Measurements from ENCODE around the gene CTNNBL1.
"Not testable (repeated sequence)": the region's sequence is repeated elsewhere in the genome, so short reads cannot be mapped to it uniquely, and the experiment has no call there.

CTNNBL1 gene

DNA sequence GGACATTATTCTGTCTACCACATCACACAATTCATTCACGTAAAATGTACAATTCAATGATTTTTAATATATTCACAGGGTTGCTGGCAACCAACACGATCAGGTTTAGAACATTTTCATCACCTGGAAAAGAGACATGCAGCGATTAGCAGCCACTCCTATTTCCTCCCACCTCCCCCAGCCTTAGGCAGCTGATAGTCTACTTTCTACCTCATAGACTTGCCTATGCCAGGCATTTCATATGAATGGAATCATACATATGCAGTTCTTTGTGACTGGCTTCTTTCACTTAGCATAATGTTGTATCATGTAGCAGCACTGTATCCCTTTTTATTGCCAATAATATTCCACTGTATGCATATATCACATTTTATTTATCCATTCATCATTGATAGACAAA lies 31.5 kb upstream of the CTNNBL1 start:
- TF ChIP-seq MYC (IDR thresholded peaks at IDR 0.05; ENCODE audit: low read depth, low read length) (no peak), POLR2A (IDR thresholded peaks at IDR 0.05; ENCODE audit: extremely low read depth, insufficient read length) (no peak)
- TF ChIP-seq, protein P1, sequence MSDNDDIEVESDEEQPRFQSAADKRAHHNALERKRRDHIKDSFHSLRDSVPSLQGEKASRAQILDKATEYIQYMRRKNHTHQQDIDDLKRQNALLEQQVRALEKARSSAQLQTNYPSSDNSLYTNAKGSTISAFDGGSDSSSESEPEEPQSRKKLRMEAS (IDR thresholded peaks at IDR 0.05; ENCODE audit: low read depth, low read length), result no peak
- TF ChIP-seq, protein P2, sequence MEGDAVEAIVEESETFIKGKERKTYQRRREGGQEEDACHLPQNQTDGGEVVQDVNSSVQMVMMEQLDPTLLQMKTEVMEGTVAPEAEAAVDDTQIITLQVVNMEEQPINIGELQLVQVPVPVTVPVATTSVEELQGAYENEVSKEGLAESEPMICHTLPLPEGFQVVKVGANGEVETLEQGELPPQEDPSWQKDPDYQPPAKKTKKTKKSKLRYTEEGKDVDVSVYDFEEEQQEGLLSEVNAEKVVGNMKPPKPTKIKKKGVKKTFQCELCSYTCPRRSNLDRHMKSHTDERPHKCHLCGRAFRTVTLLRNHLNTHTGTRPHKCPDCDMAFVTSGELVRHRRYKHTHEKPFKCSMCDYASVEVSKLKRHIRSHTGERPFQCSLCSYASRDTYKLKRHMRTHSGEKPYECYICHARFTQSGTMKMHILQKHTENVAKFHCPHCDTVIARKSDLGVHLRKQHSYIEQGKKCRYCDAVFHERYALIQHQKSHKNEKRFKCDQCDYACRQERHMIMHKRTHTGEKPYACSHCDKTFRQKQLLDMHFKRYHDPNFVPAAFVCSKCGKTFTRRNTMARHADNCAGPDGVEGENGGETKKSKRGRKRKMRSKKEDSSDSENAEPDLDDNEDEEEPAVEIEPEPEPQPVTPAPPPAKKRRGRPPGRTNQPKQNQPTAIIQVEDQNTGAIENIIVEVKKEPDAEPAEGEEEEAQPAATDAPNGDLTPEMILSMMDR (IDR thresholded peaks at IDR 0.05; ENCODE audit: low read depth, low read length), result no peak
- no peak overlapping the region for H3K4me3 ChIP-seq (ENCODE audit: low read depth, low read length)
- no peak for DNase-seq (ENCODE audit: low read depth)

DNA sequence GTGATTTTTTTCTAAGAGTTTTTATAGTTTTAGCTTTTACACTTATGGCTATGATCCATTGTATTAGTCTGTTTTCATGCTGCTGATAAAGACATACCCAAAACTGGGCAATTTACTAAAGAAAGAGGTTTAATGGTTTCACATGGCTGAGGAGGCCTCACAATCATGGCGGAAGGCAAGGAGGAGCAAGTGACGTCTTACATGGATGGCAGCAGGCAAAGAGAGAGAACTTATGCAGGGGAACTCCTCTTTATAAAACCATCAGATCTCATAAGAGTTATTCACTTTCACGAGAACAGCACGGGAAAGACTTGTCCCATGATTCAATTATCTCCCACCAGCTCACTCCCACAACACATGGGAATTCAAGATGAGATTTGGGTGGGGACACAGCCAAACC lies 29.2 kb upstream of the CTNNBL1 start:
- not testable (repeated sequence) for DNase-seq (ENCODE audit: low read depth); H3K4me3 ChIP-seq (ENCODE audit: low read depth, low read length)

DNA sequence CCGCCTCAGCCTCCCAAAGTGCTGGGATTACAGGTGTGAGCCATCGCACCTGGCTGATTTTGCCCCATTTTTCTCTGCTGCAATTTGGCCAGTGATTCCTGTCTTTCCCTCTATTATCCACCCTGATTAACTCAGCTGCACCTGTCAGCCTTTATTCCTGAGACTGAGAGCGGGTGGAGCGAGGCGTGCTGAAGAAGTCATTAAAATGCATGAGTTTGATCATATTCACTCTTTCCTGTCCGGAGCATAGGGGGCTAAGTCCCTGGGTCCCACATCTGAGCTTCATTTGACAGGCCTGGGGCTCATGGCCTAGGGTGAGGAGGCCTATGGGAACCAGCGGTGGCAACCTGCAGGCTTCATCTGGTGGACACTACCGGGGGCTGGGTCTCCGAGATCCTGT lies 25.7 kb upstream of the CTNNBL1 start:
- TF ChIP-seq, protein P1 (IDR thresholded peaks at IDR 0.05; ENCODE audit: low read depth, low read length), result no peak
- TF ChIP-seq POLR2A (IDR thresholded peaks at IDR 0.05; ENCODE audit: extremely low read depth, insufficient read length) (no peak), MYC (IDR thresholded peaks at IDR 0.05; ENCODE audit: low read depth, low read length) (no peak)
- TF ChIP-seq, protein P2 (IDR thresholded peaks at IDR 0.05; ENCODE audit: low read depth, low read length), result no peak
- DNase-seq (ENCODE audit: low read depth), result no peak
- H3K4me3 ChIP-seq (ENCODE audit: low read depth, low read length), result no peak overlapping the region

DNA sequence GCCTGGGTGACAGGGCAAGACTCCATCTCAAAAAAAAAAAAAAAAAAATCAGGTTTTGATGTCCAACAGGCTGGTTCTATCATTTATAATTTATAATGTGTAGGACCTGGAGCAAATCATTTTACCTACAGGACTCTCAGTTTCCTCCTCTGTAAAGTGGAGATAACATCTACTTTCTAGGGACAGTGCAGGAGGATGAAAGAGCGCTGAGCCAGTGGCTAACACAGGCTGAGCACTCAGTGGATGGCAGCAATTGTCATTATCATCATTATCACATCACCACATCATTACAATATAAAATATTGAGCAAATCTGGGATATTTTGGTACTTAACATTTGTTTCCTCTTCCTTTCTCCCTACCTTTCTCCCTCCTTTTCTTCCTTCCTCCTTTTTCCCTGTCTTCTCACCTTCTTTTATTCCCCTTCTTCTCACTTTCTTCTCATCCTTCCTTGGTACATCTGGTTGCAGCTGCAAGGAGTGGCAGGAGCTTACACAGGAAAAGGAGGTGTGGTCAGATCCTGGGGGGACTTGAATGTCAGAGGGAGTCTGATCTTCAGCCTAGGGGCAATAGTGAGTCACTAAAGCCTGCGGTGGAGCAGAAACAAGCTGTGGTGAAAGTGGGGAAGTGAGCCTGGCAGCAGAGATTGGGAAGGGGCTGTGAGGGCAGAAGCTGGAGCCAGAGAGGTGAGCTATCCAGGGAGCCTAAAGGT lies 24.6 kb upstream of the CTNNBL1 start:
- no peak overlapping the region for H3K4me3 ChIP-seq (ENCODE audit: low read depth, low read length)
- TF ChIP-seq POLR2A (IDR thresholded peaks at IDR 0.05; ENCODE audit: extremely low read depth, insufficient read length), result no peak
- TF ChIP-seq MYC (IDR thresholded peaks at IDR 0.05; ENCODE audit: low read depth, low read length), result no peak
- TF ChIP-seq, protein P2 (IDR thresholded peaks at IDR 0.05; ENCODE audit: low read depth, low read length), result no peak
- TF ChIP-seq, protein P1 (IDR thresholded peaks at IDR 0.05; ENCODE audit: low read depth, low read length), result no peak
- DNase-seq (ENCODE audit: low read depth), result peak; percentile 78

DNA sequence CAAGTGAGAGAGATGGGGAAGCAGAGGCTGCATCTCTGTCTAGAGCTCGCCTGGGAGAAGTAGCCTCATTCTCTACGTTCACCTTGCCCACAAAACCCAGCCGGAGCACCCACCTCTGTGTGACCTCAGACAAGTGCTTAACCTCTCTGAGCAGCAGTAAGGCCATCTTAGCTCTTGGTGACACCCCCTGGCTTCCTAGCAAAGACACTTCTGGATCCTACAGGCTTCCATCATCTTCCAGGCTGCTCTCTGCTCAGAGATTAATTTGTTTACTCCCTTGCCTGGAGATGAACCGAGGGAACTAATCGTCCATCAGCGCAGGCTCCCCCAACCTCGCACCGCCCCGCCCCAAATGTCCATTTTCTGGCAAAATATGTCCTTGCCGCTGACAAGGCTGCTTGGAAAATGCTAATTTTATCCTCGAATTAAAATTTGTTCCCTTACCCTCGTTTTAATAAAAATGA lies 24.0 kb upstream of the CTNNBL1 start:
- no peak for DNase-seq (ENCODE audit: low read depth)
- TF ChIP-seq, protein P2 (IDR thresholded peaks at IDR 0.05; ENCODE audit: low read depth, low read length), result no peak
- TF ChIP-seq POLR2A (IDR thresholded peaks at IDR 0.05; ENCODE audit: extremely low read depth, insufficient read length), result no peak
- TF ChIP-seq MYC (IDR thresholded peaks at IDR 0.05; ENCODE audit: low read depth, low read length), result no peak
- TF ChIP-seq, protein P1 (IDR thresholded peaks at IDR 0.05; ENCODE audit: low read depth, low read length), result no peak
- no peak overlapping the region for H3K4me3 ChIP-seq (ENCODE audit: low read depth, low read length)

DNA sequence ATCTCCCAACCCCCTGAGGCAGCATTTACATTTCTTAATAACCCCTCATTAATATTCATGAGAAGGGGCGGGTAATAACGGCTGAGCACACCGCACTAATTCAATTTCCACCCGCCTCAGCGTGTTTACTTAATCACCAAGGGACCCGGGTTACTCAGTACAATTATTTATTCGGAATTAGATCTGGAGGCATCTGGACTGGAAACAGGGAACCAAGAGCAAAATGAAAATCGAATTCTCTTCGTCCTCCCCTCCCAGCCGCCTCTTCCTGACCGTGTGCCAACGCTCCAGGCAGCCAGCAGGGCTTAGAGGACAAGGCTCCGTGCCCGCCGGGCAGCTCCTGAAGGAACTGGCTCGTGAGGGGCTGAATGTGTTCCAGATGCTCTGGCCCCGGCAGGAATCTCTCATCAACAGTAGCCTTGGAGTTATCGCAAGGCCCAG lies 23.5 kb upstream of the CTNNBL1 start:
- no peak overlapping the region for H3K4me3 ChIP-seq (ENCODE audit: low read depth, low read length)
- no peak for DNase-seq (ENCODE audit: low read depth)
- TF ChIP-seq, protein P2 (IDR thresholded peaks at IDR 0.05; ENCODE audit: low read depth, low read length), result no peak
- TF ChIP-seq, protein P1 (IDR thresholded peaks at IDR 0.05; ENCODE audit: low read depth, low read length), result no peak
- TF ChIP-seq MYC (IDR thresholded peaks at IDR 0.05; ENCODE audit: low read depth, low read length) (no peak), POLR2A (IDR thresholded peaks at IDR 0.05; ENCODE audit: extremely low read depth, insufficient read length) (no peak)

Data from NB4 (cell line).